ENCODE measurements around the gene CASQ1.

- TF ChIP-seq CTCF (IDR thresholded peaks at IDR 0.05) = no peak
- no peak for TF ChIP-seq ZFX (IDR thresholded peaks at IDR 0.05; ENCODE audit: borderline replicate concordance)
These were observed 10.4 kb downstream of the CASQ1 start for GRCh38 chr1:160200786-160201185.

Data from 22Rv1 (cell line).